Activated CD4-positive, alpha-beta T cell treated with anti-CD3 and anti-CD28 coated beads, Interleukin-2, amount 50 U/mL, for 48 hours (primary cell): ENCODE measurements around the gene GNA12.

Experiments
- DNase-seq, 2 experiments: peaks; one replicate each; pipeline ENCODE4 v3.0.0-alpha.2; 2020

The GNA12 gene

GRCh38 chr7:2834748-2835441 is 9.2 kb downstream of the GNA12 start:
- no peak for DNase-seq

- no peak for DNase-seq
Measured at GRCh38 chr7:2833083-2833910, 10.8 kb downstream of the GNA12 start.

GRCh38 chr7:2832461-2832860 is 11.6 kb downstream of the GNA12 start:
- DNase-seq = no peak

GRCh38 chr7:2830609-2831376 is 13.3 kb downstream of the GNA12 start:
- DNase-seq = no peak

GRCh38 chr7:2829040-2829439 is 15.1 kb downstream of the GNA12 start:
- no peak for DNase-seq

GRCh38 chr7:2826771-2827170 is 17.3 kb downstream of the GNA12 start:
- DNase-seq = no peak

- DNase-seq = no peak
Measured at GRCh38 chr7:2825559-2826227, 18.4 kb downstream of the GNA12 start.

- DNase-seq = no peak
Measured at GRCh38 chr7:2824678-2825461, 19.2 kb downstream of the GNA12 start.

- DNase-seq = no peak
Measured at GRCh38 chr7:2824026-2824677, 20.0 kb downstream of the GNA12 start.

GRCh38 chr7:2823130-2823529 is 21.0 kb downstream of the GNA12 start:
- DNase-seq = no peak

- no peak for DNase-seq
Measured at GRCh38 chr7:2821842-2822507, 22.1 kb downstream of the GNA12 start.

- DNase-seq = no peak
Measured at GRCh38 chr7:2821161-2821841, 22.8 kb downstream of the GNA12 start.

GRCh38 chr7:2820508-2820934 is 23.6 kb downstream of the GNA12 start:
- no peak for DNase-seq

GRCh38 chr7:2819954-2820397 is 24.1 kb downstream of the GNA12 start:
- no peak for DNase-seq

GRCh38 chr7:2819161-2819953 is 24.8 kb downstream of the GNA12 start:
- no peak for DNase-seq

GRCh38 chr7:2818653-2819052 is 25.5 kb downstream of the GNA12 start:
- DNase-seq = no peak

- no peak for DNase-seq
Measured at GRCh38 chr7:2818121-2818520, 26.0 kb downstream of the GNA12 start.

- DNase-seq = no peak
Measured at GRCh38 chr7:2817456-2817855, 26.7 kb downstream of the GNA12 start.

GRCh38 chr7:2815875-2816245 is 28.2 kb downstream of the GNA12 start:
- no peak for DNase-seq
